ENCODE measurements around the gene PHACTR3.

- TF ChIP-seq CTCF (optimal IDR thresholded peaks at IDR 0.05 in 1 of 3, IDR thresholded peaks at IDR 0.05 in 1 of 3, conservative IDR thresholded peaks at IDR 0.05 in 1 of 3; ENCODE audit: extremely low read depth in 1 of 3, insufficient read depth in 2 of 3, low read length in 3 of 3) (no peak), EZH2 (IDR thresholded peaks at IDR 0.05; ENCODE audit: low read length) (no peak)
Measured at GRCh38 chr20:59745201-59745600, 140.9 kb downstream of the PHACTR3 start.
